H9 (cell line): ENCODE measurements around the gene SH3TC1. TPM values are rescaled to one million over a fixed set of nuclear protein-coding genes. Genes with fewer than 3 reads are reported as not detected.
A peak's percentile ranks its signal among the peaks of the same experiment; 100 is the strongest.

Experiments used
- DNase-seq: peaks from one replicate; pipeline ENCODE4 v3.0.0-alpha.2; 2017
- H2AFZ ChIP-seq: one replicate; pipeline ENCODE4 v1.6.1; 2013; ENCODE audit warnings: mild to moderate bottlenecking, low read length, control low read depth, moderate library complexity
- H2AK5ac ChIP-seq: 2 replicates; pipeline ENCODE4 v1.6.1; 2013; ENCODE audit warnings: low read length, control low read depth, mixed read lengths; ENCODE audit not compliant: insufficient read length
- H2BK120ac ChIP-seq: one replicate; pipeline ENCODE4 v1.6.1; 2013; ENCODE audit warnings: low read depth, mild to moderate bottlenecking, low read length, control low read depth, inconsistent platforms; ENCODE audit not compliant: poor library complexity, severe bottlenecking
- H2BK12ac ChIP-seq: 2 replicates; pipeline ENCODE4 v1.6.1; 2013; ENCODE audit warnings: low read length, control low read depth, mixed read lengths, low read depth; ENCODE audit not compliant: insufficient read length
- H2BK15ac ChIP-seq: 2 replicates; pipeline ENCODE4 v1.6.1; 2013; ENCODE audit warnings: low read depth, low read length, control low read depth
- H2BK20ac ChIP-seq: one replicate; pipeline ENCODE4 v1.6.1; 2013; ENCODE audit warnings: low read depth, mild to moderate bottlenecking, low read length, control low read depth, inconsistent platforms; ENCODE audit not compliant: poor library complexity, severe bottlenecking
- H2BK5ac ChIP-seq: 2 replicates; pipeline ENCODE4 v1.6.1; 2013; ENCODE audit warnings: low read length, control low read depth, mixed read lengths; ENCODE audit not compliant: insufficient read length
- H3K14ac ChIP-seq: 2 replicates; pipeline ENCODE4 v1.6.1; 2013; ENCODE audit warnings: low read length, control low read depth; ENCODE audit not compliant: insufficient read depth
- H3K18ac ChIP-seq: 2 replicates; pipeline ENCODE4 v1.6.1; 2013; ENCODE audit warnings: low read depth, mild to moderate bottlenecking, mixed read lengths, low read length, control low read depth; ENCODE audit not compliant: insufficient read length
- H3K23ac ChIP-seq: 2 replicates; pipeline ENCODE4 v1.6.1; 2013; ENCODE audit warnings: low read length, control low read depth, mixed read lengths, low read depth; ENCODE audit not compliant: insufficient read length
- H3K23me2 ChIP-seq: 2 replicates; pipeline ENCODE4 v1.6.1; 2013; ENCODE audit warnings: low read depth, mild to moderate bottlenecking, mixed read lengths, low read length, control low read depth; ENCODE audit not compliant: insufficient read length, poor library complexity, severe bottlenecking
- H3K27ac ChIP-seq: 2 replicates; pipeline ENCODE4 v1.5.1; 2013; ENCODE audit warnings: low read length, control low read depth, mixed read lengths, low read depth; ENCODE audit not compliant: insufficient read length
- H3K27me3 ChIP-seq: 2 replicates; pipeline ENCODE4 v1.6.1; 2013; ENCODE audit warnings: low read length, control low read depth, inconsistent platforms; ENCODE audit not compliant: insufficient read depth
- H3K4ac ChIP-seq: 2 replicates; pipeline ENCODE4 v1.6.1; 2013; ENCODE audit warnings: low read depth, mild to moderate bottlenecking, control low read depth, inconsistent platforms, low read length, moderate library complexity
- H3K4me1 ChIP-seq: 2 replicates; pipeline ENCODE4 v1.6.1; 2013; ENCODE audit warnings: low read length, control low read depth, inconsistent platforms; ENCODE audit not compliant: insufficient read depth
- H3K4me2 ChIP-seq: 2 replicates; pipeline ENCODE4 v1.6.1; 2013; ENCODE audit warnings: low read length, control low read depth, mixed read lengths; ENCODE audit not compliant: insufficient read length, insufficient read depth
- H3K56ac ChIP-seq: 2 replicates; pipeline ENCODE4 v1.6.1; 2013; ENCODE audit warnings: low read depth, mild to moderate bottlenecking, mixed read lengths, low read length, control low read depth; ENCODE audit not compliant: insufficient read length
- H3K79me1 ChIP-seq: 2 replicates; pipeline ENCODE4 v1.6.1; 2013; ENCODE audit warnings: low read depth, mild to moderate bottlenecking, moderate library complexity, low read length, control low read depth, inconsistent platforms; ENCODE audit not compliant: insufficient read depth, poor library complexity, severe bottlenecking
- H3K79me2 ChIP-seq: 2 replicates; pipeline ENCODE4 v1.6.1; 2013; ENCODE audit warnings: low read length, control low read depth, inconsistent platforms; ENCODE audit not compliant: insufficient read depth
- H3K9ac ChIP-seq: 2 replicates; pipeline ENCODE4 v1.6.1; 2013; ENCODE audit warnings: low read length, control low read depth, mixed read lengths; ENCODE audit not compliant: insufficient read length; ENCODE audit errors: extremely low read depth
- H3K9me3 ChIP-seq: one replicate; pipeline ENCODE4 v1.6.1; 2013; ENCODE audit warnings: low read depth, low read length, inconsistent platforms; ENCODE audit not compliant: control insufficient read depth
- H3T11ph ChIP-seq: one replicate; pipeline ENCODE4 v1.6.1; 2013; ENCODE audit warnings: mild to moderate bottlenecking, low read length, control low read depth, inconsistent platforms
- H4K20me1 ChIP-seq: one replicate; pipeline ENCODE4 v1.6.1; 2013; ENCODE audit not compliant: control insufficient read depth, insufficient read length, insufficient read depth
- H4K5ac ChIP-seq: 2 replicates; pipeline ENCODE4 v1.6.1; 2013; ENCODE audit warnings: low read depth, mild to moderate bottlenecking, mixed read lengths, low read length, control low read depth; ENCODE audit not compliant: insufficient read length
- H4K8ac ChIP-seq: replicated peaks from 2 replicates; pipeline ENCODE4 v1.6.1; 2013; ENCODE audit warnings: low read length, control low read depth, mixed read lengths, low read depth; ENCODE audit not compliant: insufficient read length
- H4K91ac ChIP-seq: 2 replicates; pipeline ENCODE4 v1.6.1; 2013; ENCODE audit warnings: low read depth, mild to moderate bottlenecking, moderate library complexity, mixed read lengths, low read length, control low read depth; ENCODE audit not compliant: insufficient read length
- H3K27ac Mint-ChIP-seq, 3 experiments: 2 replicates in 2 of 3; 3 replicates in 1 of 3; pipeline ENCODE4 v1.8.0; 2020 to 2021; ENCODE audit warnings: mixed read lengths in 3 of 3, mild to moderate bottlenecking in 1 of 3, moderate library complexity in 1 of 3
- H3K27me3 Mint-ChIP-seq: 2 replicates; pipeline ENCODE4 v1.8.0; 2021; ENCODE audit warnings: low read depth, mild to moderate bottlenecking, moderate library complexity, mixed read lengths
- H3K36me3 Mint-ChIP-seq, 3 experiments: 2 replicates in 2 of 3; 3 replicates in 1 of 3; pipeline ENCODE4 v1.8.0; 2020 to 2021; ENCODE audit warnings: low read depth in 3 of 3, mixed read lengths in 3 of 3; ENCODE audit not compliant: insufficient read depth in 1 of 3
- H3K4me1 Mint-ChIP-seq, 2 experiments: 2 replicates each; pipeline ENCODE4 v1.8.0; 2020; ENCODE audit warnings: mixed read lengths in 2 of 2
- H3K4me3 Mint-ChIP-seq, 2 experiments: 2 replicates in 1 of 2; 3 replicates in 1 of 2; pipeline ENCODE4 v1.8.0; 2020 to 2021; ENCODE audit warnings: mild to moderate bottlenecking in 2 of 2, mixed read lengths in 2 of 2, moderate library complexity in 1 of 2
- H3K9me3 Mint-ChIP-seq, 2 experiments: 2 replicates in 1 of 2; 3 replicates in 1 of 2; pipeline ENCODE4 v1.8.0; 2020; ENCODE audit warnings: mild to moderate bottlenecking in 2 of 2, mixed read lengths in 2 of 2, moderate library complexity in 1 of 2
- CTCF ChIP-seq: fragments of 200-600 bp; sonication (generic); conservative IDR thresholded peaks from 3 replicates; pipeline ENCODE4 v1.8.0; 2021; ENCODE audit warnings: antibody characterized with exemption, mild to moderate bottlenecking
- WGBS: extraction: QIAGEN DNeasy Blood & Tissue Kit; methylation state at CpG from one replicate; pipeline ENCODE4 v1.1.7; 2013; ENCODE audit warnings: missing lambda C conversion rate, low lambda C conversion rate, mixed read lengths; ENCODE audit not compliant: insufficient read length; ENCODE audit errors: extremely low coverage; 5-methylcytosine and 5-hydroxymethylcytosine counted together
- total RNA-seq: library from RNA; stranded (reverse); gene quantifications from 2 replicates; pipeline ENCODE4 v1.2.1, GENCODE V29; 2021

SH3TC1 gene
- total RNA-seq, 1 experiment from 2014 or later = 0.74 TPM

- Mint-ChIP-seq H3K9me3 (no peaks in the 10 kb centered on the region), H3K27ac (peak overlapping the region in 1 of 3 experiments; percentile 91; a peak in 3 of 7 replicates), H3K27me3 (no peaks in the 10 kb centered on the region; the same call in 1 of the 2 replicates), H3K4me1 (peaks cover 22% of the 10 kb centered on the region in 2 experiments), H3K4me3 (peak overlapping the region in 1 of 2 experiments; percentile 17; a peak in 2 of 5 replicates), H3K36me3 (no peaks in the 10 kb centered on the region)
- no peak for TF ChIP-seq CTCF
- no peak overlapping the region for H3K18ac ChIP-seq
- no peak overlapping the region for H3K4ac ChIP-seq
- no peak overlapping the region for H3T11ph ChIP-seq
- no peak overlapping the region for H3K4me2 ChIP-seq
- H3K23ac ChIP-seq = no peak overlapping the region
- no peak overlapping the region for H4K8ac ChIP-seq
- H4K91ac ChIP-seq = no peak overlapping the region
- peaks cover 4% of the 10 kb centered on the region for H3K4me1 ChIP-seq
- WGBS = no CpG with 5 or more reads among the region's 10 CpGs
- no peaks in the 10 kb centered on the region for H3K27me3 ChIP-seq
- H2BK120ac ChIP-seq = no peak overlapping the region
- no peak overlapping the region for H2BK5ac ChIP-seq
- H3K23me2 ChIP-seq = no peaks in the 10 kb centered on the region
- H4K20me1 ChIP-seq = no peaks in the 10 kb centered on the region
- DNase-seq = peak; percentile 52
- no peak overlapping the region for H3K56ac ChIP-seq
- H2BK12ac ChIP-seq = no peak overlapping the region
- H2BK15ac ChIP-seq = no peak overlapping the region
- no peak overlapping the region for H4K5ac ChIP-seq
- H3K9ac ChIP-seq = no peak overlapping the region
- no peak overlapping the region for H2AK5ac ChIP-seq
- no peaks in the 10 kb centered on the region for H3K79me1 ChIP-seq
- no peak overlapping the region for H2AFZ ChIP-seq
- no peaks in the 10 kb centered on the region for H3K79me2 ChIP-seq
- no peak overlapping the region for H3K27ac ChIP-seq
- no peak overlapping the region for H2BK20ac ChIP-seq
- peak overlapping the region; percentile 25; the same call in 1 of the 2 replicates for H3K14ac ChIP-seq
- H3K9me3 ChIP-seq = no peaks in the 10 kb centered on the region
Observed at GRCh38 chr4:8225706-8226443, 26.8 kb downstream of the SH3TC1 start.
